H9 (cell line): Measurements from ENCODE around the gene OOSP4A. TPM values are rescaled to one million over a fixed set of nuclear protein-coding genes. Genes with fewer than 3 reads are reported as not detected.

Experiments used
- DNase-seq: peaks from one replicate; pipeline ENCODE4 v3.0.0-alpha.2; 2017
- H2AFZ ChIP-seq: one replicate; pipeline ENCODE4 v1.6.1; 2013; ENCODE audit warnings: mild to moderate bottlenecking, low read length, control low read depth, moderate library complexity
- H2AK5ac ChIP-seq: 2 replicates; pipeline ENCODE4 v1.6.1; 2013; ENCODE audit warnings: low read length, control low read depth, mixed read lengths; ENCODE audit not compliant: insufficient read length
- H2BK120ac ChIP-seq: one replicate; pipeline ENCODE4 v1.6.1; 2013; ENCODE audit warnings: low read depth, mild to moderate bottlenecking, low read length, control low read depth, inconsistent platforms; ENCODE audit not compliant: poor library complexity, severe bottlenecking
- H2BK12ac ChIP-seq: 2 replicates; pipeline ENCODE4 v1.6.1; 2013; ENCODE audit warnings: low read length, control low read depth, mixed read lengths, low read depth; ENCODE audit not compliant: insufficient read length
- H2BK15ac ChIP-seq: 2 replicates; pipeline ENCODE4 v1.6.1; 2013; ENCODE audit warnings: low read depth, low read length, control low read depth
- H2BK20ac ChIP-seq: one replicate; pipeline ENCODE4 v1.6.1; 2013; ENCODE audit warnings: low read depth, mild to moderate bottlenecking, low read length, control low read depth, inconsistent platforms; ENCODE audit not compliant: poor library complexity, severe bottlenecking
- H2BK5ac ChIP-seq: 2 replicates; pipeline ENCODE4 v1.6.1; 2013; ENCODE audit warnings: low read length, control low read depth, mixed read lengths; ENCODE audit not compliant: insufficient read length
- H3K14ac ChIP-seq: 2 replicates; pipeline ENCODE4 v1.6.1; 2013; ENCODE audit warnings: low read length, control low read depth; ENCODE audit not compliant: insufficient read depth
- H3K18ac ChIP-seq: 2 replicates; pipeline ENCODE4 v1.6.1; 2013; ENCODE audit warnings: low read depth, mild to moderate bottlenecking, mixed read lengths, low read length, control low read depth; ENCODE audit not compliant: insufficient read length
- H3K23ac ChIP-seq: 2 replicates; pipeline ENCODE4 v1.6.1; 2013; ENCODE audit warnings: low read length, control low read depth, mixed read lengths, low read depth; ENCODE audit not compliant: insufficient read length
- H3K23me2 ChIP-seq: 2 replicates; pipeline ENCODE4 v1.6.1; 2013; ENCODE audit warnings: low read depth, mild to moderate bottlenecking, mixed read lengths, low read length, control low read depth; ENCODE audit not compliant: insufficient read length, poor library complexity, severe bottlenecking
- H3K27ac ChIP-seq: 2 replicates; pipeline ENCODE4 v1.5.1; 2013; ENCODE audit warnings: low read length, control low read depth, mixed read lengths, low read depth; ENCODE audit not compliant: insufficient read length
- H3K27me3 ChIP-seq: 2 replicates; pipeline ENCODE4 v1.6.1; 2013; ENCODE audit warnings: low read length, control low read depth, inconsistent platforms; ENCODE audit not compliant: insufficient read depth
- H3K4ac ChIP-seq: 2 replicates; pipeline ENCODE4 v1.6.1; 2013; ENCODE audit warnings: low read depth, mild to moderate bottlenecking, control low read depth, inconsistent platforms, low read length, moderate library complexity
- H3K4me1 ChIP-seq: 2 replicates; pipeline ENCODE4 v1.6.1; 2013; ENCODE audit warnings: low read length, control low read depth, inconsistent platforms; ENCODE audit not compliant: insufficient read depth
- H3K4me2 ChIP-seq: 2 replicates; pipeline ENCODE4 v1.6.1; 2013; ENCODE audit warnings: low read length, control low read depth, mixed read lengths; ENCODE audit not compliant: insufficient read length, insufficient read depth
- H3K56ac ChIP-seq: 2 replicates; pipeline ENCODE4 v1.6.1; 2013; ENCODE audit warnings: low read depth, mild to moderate bottlenecking, mixed read lengths, low read length, control low read depth; ENCODE audit not compliant: insufficient read length
- H3K79me1 ChIP-seq: 2 replicates; pipeline ENCODE4 v1.6.1; 2013; ENCODE audit warnings: low read depth, mild to moderate bottlenecking, moderate library complexity, low read length, control low read depth, inconsistent platforms; ENCODE audit not compliant: insufficient read depth, poor library complexity, severe bottlenecking
- H3K79me2 ChIP-seq: 2 replicates; pipeline ENCODE4 v1.6.1; 2013; ENCODE audit warnings: low read length, control low read depth, inconsistent platforms; ENCODE audit not compliant: insufficient read depth
- H3K9ac ChIP-seq: 2 replicates; pipeline ENCODE4 v1.6.1; 2013; ENCODE audit warnings: low read length, control low read depth, mixed read lengths; ENCODE audit not compliant: insufficient read length; ENCODE audit errors: extremely low read depth
- H3K9me3 ChIP-seq: one replicate; pipeline ENCODE4 v1.6.1; 2013; ENCODE audit warnings: low read depth, low read length, inconsistent platforms; ENCODE audit not compliant: control insufficient read depth
- H3T11ph ChIP-seq: one replicate; pipeline ENCODE4 v1.6.1; 2013; ENCODE audit warnings: mild to moderate bottlenecking, low read length, control low read depth, inconsistent platforms
- H4K20me1 ChIP-seq: one replicate; pipeline ENCODE4 v1.6.1; 2013; ENCODE audit not compliant: control insufficient read depth, insufficient read length, insufficient read depth
- H4K5ac ChIP-seq: 2 replicates; pipeline ENCODE4 v1.6.1; 2013; ENCODE audit warnings: low read depth, mild to moderate bottlenecking, mixed read lengths, low read length, control low read depth; ENCODE audit not compliant: insufficient read length
- H4K8ac ChIP-seq: replicated peaks from 2 replicates; pipeline ENCODE4 v1.6.1; 2013; ENCODE audit warnings: low read length, control low read depth, mixed read lengths, low read depth; ENCODE audit not compliant: insufficient read length
- H4K91ac ChIP-seq: 2 replicates; pipeline ENCODE4 v1.6.1; 2013; ENCODE audit warnings: low read depth, mild to moderate bottlenecking, moderate library complexity, mixed read lengths, low read length, control low read depth; ENCODE audit not compliant: insufficient read length
- H3K27ac Mint-ChIP-seq, 3 experiments: 2 replicates in 2 of 3; 3 replicates in 1 of 3; pipeline ENCODE4 v1.8.0; 2020 to 2021; ENCODE audit warnings: mixed read lengths in 3 of 3, mild to moderate bottlenecking in 1 of 3, moderate library complexity in 1 of 3
- H3K27me3 Mint-ChIP-seq: 2 replicates; pipeline ENCODE4 v1.8.0; 2021; ENCODE audit warnings: low read depth, mild to moderate bottlenecking, moderate library complexity, mixed read lengths
- H3K36me3 Mint-ChIP-seq, 3 experiments: 2 replicates in 2 of 3; 3 replicates in 1 of 3; pipeline ENCODE4 v1.8.0; 2020 to 2021; ENCODE audit warnings: low read depth in 3 of 3, mixed read lengths in 3 of 3; ENCODE audit not compliant: insufficient read depth in 1 of 3
- H3K4me1 Mint-ChIP-seq, 2 experiments: 2 replicates each; pipeline ENCODE4 v1.8.0; 2020; ENCODE audit warnings: mixed read lengths in 2 of 2
- H3K4me3 Mint-ChIP-seq, 2 experiments: 2 replicates in 1 of 2; 3 replicates in 1 of 2; pipeline ENCODE4 v1.8.0; 2020 to 2021; ENCODE audit warnings: mild to moderate bottlenecking in 2 of 2, mixed read lengths in 2 of 2, moderate library complexity in 1 of 2
- H3K9me3 Mint-ChIP-seq, 2 experiments: 2 replicates in 1 of 2; 3 replicates in 1 of 2; pipeline ENCODE4 v1.8.0; 2020; ENCODE audit warnings: mild to moderate bottlenecking in 2 of 2, mixed read lengths in 2 of 2, moderate library complexity in 1 of 2
- CTCF ChIP-seq: fragments of 200-600 bp; sonication (generic); conservative IDR thresholded peaks from 3 replicates; pipeline ENCODE4 v1.8.0; 2021; ENCODE audit warnings: antibody characterized with exemption, mild to moderate bottlenecking
- WGBS: extraction: QIAGEN DNeasy Blood & Tissue Kit; methylation state at CpG from one replicate; pipeline ENCODE4 v1.1.7; 2013; ENCODE audit warnings: missing lambda C conversion rate, low lambda C conversion rate, mixed read lengths; ENCODE audit not compliant: insufficient read length; ENCODE audit errors: extremely low coverage; 5-methylcytosine and 5-hydroxymethylcytosine counted together
- total RNA-seq: library from RNA; stranded (reverse); gene quantifications from 2 replicates; pipeline ENCODE4 v1.2.1, GENCODE V29; 2021

OOSP4A gene
- total RNA-seq, 1 experiment from 2014 or later = not detected

- no peak overlapping the region for H4K91ac ChIP-seq
- H3K4me1 ChIP-seq = no peaks in the 10 kb centered on the region
- H2BK5ac ChIP-seq = no peak overlapping the region
- H3K4me1 Mint-ChIP-seq = no peaks in the 10 kb centered on the region
- H3K27me3 ChIP-seq = no peaks in the 10 kb centered on the region
- no peak for DNase-seq
- H3K4me2 ChIP-seq = no peak overlapping the region
- H4K8ac ChIP-seq = no peak overlapping the region
- H3K79me1 ChIP-seq = no peaks in the 10 kb centered on the region
- no peak overlapping the region for H2BK12ac ChIP-seq
- H4K5ac ChIP-seq = no peak overlapping the region
- no peak overlapping the region for H2AK5ac ChIP-seq
- H3K18ac ChIP-seq = no peak overlapping the region
- H3K9me3 ChIP-seq = no peaks in the 10 kb centered on the region
- H3K79me2 ChIP-seq = no peaks in the 10 kb centered on the region
- H3K36me3 Mint-ChIP-seq = no peaks in the 10 kb centered on the region
- H3K14ac ChIP-seq = no peak overlapping the region
- H2BK15ac ChIP-seq = no peak overlapping the region
- no peak overlapping the region for H2BK20ac ChIP-seq
- H3K23me2 ChIP-seq = no peaks in the 10 kb centered on the region
- H3K27ac Mint-ChIP-seq = no peak overlapping the region
- H3T11ph ChIP-seq = no peak overlapping the region
- H3K56ac ChIP-seq = no peak overlapping the region
- no CpG with 5 or more reads among the region's 1 CpG for WGBS
- TF ChIP-seq CTCF = no peak
- H3K4me3 Mint-ChIP-seq = no peak overlapping the region
- no peak overlapping the region for H3K27ac ChIP-seq
- H3K27me3 Mint-ChIP-seq = no peaks in the 10 kb centered on the region; the same call in 1 of the 2 replicates
- no peak overlapping the region for H2BK120ac ChIP-seq
- H3K9me3 Mint-ChIP-seq = no peaks in the 10 kb centered on the region; a peak in 1 of 5 replicates
- no peak overlapping the region for H3K9ac ChIP-seq
- no peak overlapping the region for H2AFZ ChIP-seq
- H3K23ac ChIP-seq = no peak overlapping the region
- no peak overlapping the region for H3K4ac ChIP-seq
- no peaks in the 10 kb centered on the region for H4K20me1 ChIP-seq
Observed at GRCh38 chr11:59983212-59983611, 19.4 kb downstream of the OOSP4A start.
